Mesothelial cell of epicardium (in vitro differentiated cells): ENCODE measurements around the gene NBEAL2. TPM values are rescaled to one million over a fixed set of nuclear protein-coding genes. Genes with fewer than 3 reads are reported as not detected.
A peak's percentile ranks its signal among the peaks of the same experiment; 100 is the strongest.

ENCODE experiments used
- DNase-seq, 2 experiments: peaks; one replicate each; pipeline ENCODE4 v3.0.0; 2021; ENCODE audit warnings: low spot score in 2 of 2; ENCODE audit not compliant: unreplicated experiment in 2 of 2
- H3K27ac Mint-ChIP-seq: 2 replicates; pipeline ENCODE4 v1.8.0; 2021; ENCODE audit warnings: mixed read lengths
- H3K27me3 Mint-ChIP-seq: 2 replicates; pipeline ENCODE4 v1.8.0; 2021; ENCODE audit warnings: low read depth, mixed read lengths
- H3K36me3 Mint-ChIP-seq: 2 replicates; pipeline ENCODE4 v1.8.0; 2021; ENCODE audit warnings: mixed read lengths
- H3K4me1 Mint-ChIP-seq: 2 replicates; pipeline ENCODE4 v1.8.0; 2021; ENCODE audit warnings: mixed read lengths
- H3K4me3 Mint-ChIP-seq: 2 replicates; pipeline ENCODE4 v1.8.0; 2021; ENCODE audit warnings: mild to moderate bottlenecking, moderate library complexity, mixed read lengths
- H3K9me3 Mint-ChIP-seq: 2 replicates; pipeline ENCODE4 v1.8.0; 2021; ENCODE audit warnings: mixed read lengths
- CTCF ChIP-seq: fragments of 200-600 bp; sonication (generic); IDR thresholded peaks from one replicate; pipeline ENCODE4 v1.5.0; 2021; ENCODE audit warnings: antibody characterized with exemption; ENCODE audit not compliant: unreplicated experiment
- total RNA-seq: library from RNA; stranded (reverse); gene quantifications from 3 replicates; pipeline ENCODE4 v1.2.1, GENCODE V29; 2021

NBEAL2 gene
- total RNA-seq, 1 donor from 2014 or later = 86.9 TPM

GRCh38 chr3:46970391-46971091, 8.9 kb upstream of the NBEAL2 start:
- H3K27me3 Mint-ChIP-seq = no peaks in the 10 kb centered on the region
- TF ChIP-seq CTCF = no peak
- no peak overlapping the region for H3K27ac Mint-ChIP-seq
- H3K4me1 Mint-ChIP-seq = peaks cover 55% of the 10 kb centered on the region
- no peak overlapping the region for H3K4me3 Mint-ChIP-seq
- no peaks in the 10 kb centered on the region for H3K9me3 Mint-ChIP-seq
- DNase-seq = no peak
- H3K36me3 Mint-ChIP-seq = no peaks in the 10 kb centered on the region

DNA sequence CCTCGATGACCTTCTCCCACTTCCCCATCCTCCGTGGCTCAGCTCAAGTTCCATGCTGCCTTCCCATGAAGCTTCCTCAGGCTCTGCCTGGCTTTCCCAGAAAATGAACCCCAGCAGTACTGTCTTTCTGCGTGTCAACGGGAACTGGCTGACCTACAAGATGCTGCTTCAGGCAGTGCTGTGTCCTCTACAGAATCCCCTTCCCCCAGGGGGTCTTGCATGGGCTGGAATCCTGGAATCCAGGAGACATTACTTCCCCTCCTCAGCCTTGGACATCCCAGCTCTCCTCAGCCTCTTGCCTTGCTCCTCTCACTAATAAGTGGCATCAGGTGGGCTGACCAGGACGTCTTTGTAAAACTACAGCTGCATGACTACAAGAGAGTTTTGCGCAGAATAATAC, 8.3 kb upstream of the NBEAL2 start:
- no peak for DNase-seq
- no peaks in the 10 kb centered on the region for H3K27me3 Mint-ChIP-seq
- H3K36me3 Mint-ChIP-seq = no peaks in the 10 kb centered on the region
- H3K27ac Mint-ChIP-seq = peak overlapping the region; percentile 52
- H3K9me3 Mint-ChIP-seq = no peaks in the 10 kb centered on the region
- H3K4me3 Mint-ChIP-seq = no peak overlapping the region
- H3K4me1 Mint-ChIP-seq = peaks cover 52% of the 10 kb centered on the region
- TF ChIP-seq CTCF = no peak

- Mint-ChIP-seq H3K27ac (peak overlapping the region; percentile 52), H3K27me3 (no peaks in the 10 kb centered on the region), H3K4me3 (no peak overlapping the region), H3K36me3 (no peaks in the 10 kb centered on the region), H3K4me1 (peaks cover 50% of the 10 kb centered on the region), H3K9me3 (no peaks in the 10 kb centered on the region)
- DNase-seq = no peak
- TF ChIP-seq CTCF = no peak
Measured at GRCh38 chr3:46971742-46972141, 7.7 kb upstream of the NBEAL2 start.

DNA sequence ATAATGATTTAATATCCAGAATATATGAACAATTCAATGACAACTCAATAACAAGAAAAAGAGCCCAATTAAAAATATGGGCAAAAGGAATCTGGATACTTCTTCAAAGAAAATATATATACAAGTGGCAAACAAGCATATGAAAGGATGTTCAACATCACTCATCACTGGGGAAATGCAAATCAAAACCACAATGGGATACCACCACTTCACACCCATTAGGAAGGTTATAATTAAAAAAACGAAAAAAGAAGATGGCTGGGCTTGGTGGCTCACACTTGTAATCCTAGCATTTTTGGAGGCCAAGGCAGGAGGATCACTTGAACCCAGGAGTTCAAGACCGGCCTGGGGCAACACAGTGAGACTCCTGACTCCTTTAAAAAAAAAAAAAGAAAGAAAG, 7.1 kb upstream of the NBEAL2 start:
- H3K9me3 Mint-ChIP-seq = no peaks in the 10 kb centered on the region
- no peak for TF ChIP-seq CTCF
- H3K4me1 Mint-ChIP-seq = peaks cover 46% of the 10 kb centered on the region
- DNase-seq = no peak
- H3K27ac Mint-ChIP-seq = peak overlapping the region; percentile 23
- H3K4me3 Mint-ChIP-seq = no peak overlapping the region
- no peaks in the 10 kb centered on the region for H3K36me3 Mint-ChIP-seq
- H3K27me3 Mint-ChIP-seq = no peaks in the 10 kb centered on the region

GRCh38 chr3:46974421-46975171, 4.9 kb upstream of the NBEAL2 start:
- no peaks in the 10 kb centered on the region for H3K9me3 Mint-ChIP-seq
- no peaks in the 10 kb centered on the region for H3K36me3 Mint-ChIP-seq
- peak overlapping the region; percentile 49 for H3K27ac Mint-ChIP-seq
- no peak for DNase-seq
- peak overlapping the region; percentile 100 for H3K4me3 Mint-ChIP-seq
- peaks cover 47% of the 10 kb centered on the region for H3K4me1 Mint-ChIP-seq
- no peak for TF ChIP-seq CTCF
- no peaks in the 10 kb centered on the region for H3K27me3 Mint-ChIP-seq
